Stimulated activated CD8-positive, alpha-beta memory T cell treated with anti-CD3 and anti-CD28 coated beads, Interleukin-15, amount 100 ng/mL, for 24 hours (primary cell): ENCODE measurements around the gene OVOL3.
"Not testable (repeated sequence)": the region's sequence is repeated elsewhere in the genome, so short reads cannot be mapped to it uniquely, and the experiment has no call there.

Experiments used
- DNase-seq: peaks from one replicate; pipeline ENCODE4 v3.0.0-alpha.2; 2020; ENCODE audit warnings: low read depth

OVOL3 gene

GRCh38 chr19:36110487-36111199 is at the start of gene OVOL3:
TSS of gene OVOL3 (plus strand) at chr19:36111143. CDS start at chr19:36111203, 60 bp downstream.
- no peak for DNase-seq

DNA sequence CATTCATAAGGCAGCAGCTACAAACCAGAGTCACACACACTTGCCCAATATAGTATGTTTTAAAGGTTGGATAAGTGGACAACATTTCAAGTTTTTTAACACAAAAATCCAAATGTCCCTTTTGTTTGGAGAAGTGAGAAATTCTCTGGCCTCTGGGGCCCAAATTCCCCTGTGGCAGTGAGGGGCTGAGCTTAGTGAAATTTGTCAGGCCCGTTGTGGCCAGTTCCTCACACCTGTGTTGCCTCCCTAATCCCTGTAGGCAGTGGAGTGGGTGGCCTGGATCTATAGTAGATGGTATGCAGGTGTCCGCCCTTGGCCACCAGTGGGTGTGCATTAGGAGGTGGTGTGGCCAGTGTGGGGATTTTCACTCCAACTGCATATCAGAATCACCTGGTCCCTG is 49.6 kb upstream of the OVOL3 start:
- DNase-seq = no peak

DNA sequence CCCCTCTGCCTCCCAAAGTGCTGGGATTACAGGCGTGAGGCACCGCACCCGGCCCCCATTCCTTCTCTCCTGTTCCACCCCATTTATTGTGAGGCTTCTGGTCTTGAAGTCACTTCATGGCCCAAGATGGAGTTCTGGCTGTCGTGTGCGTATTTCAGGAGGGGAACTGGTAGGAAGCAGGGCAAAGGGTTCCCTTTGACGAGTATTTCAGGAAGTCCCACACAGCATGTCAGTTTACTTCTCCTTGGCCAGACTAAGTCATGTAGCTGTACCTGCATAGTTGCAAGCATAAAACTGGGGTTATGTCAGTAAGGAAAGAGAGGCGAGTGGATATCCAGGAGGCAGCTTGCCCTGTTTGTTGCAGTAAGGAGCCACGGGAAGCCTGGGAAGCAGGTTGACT is 46.1 kb upstream of the OVOL3 start:
- DNase-seq = no peak

- no peak for DNase-seq
Measured at GRCh38 chr19:36067681-36068080, 43.3 kb upstream of the OVOL3 start.

DNA sequence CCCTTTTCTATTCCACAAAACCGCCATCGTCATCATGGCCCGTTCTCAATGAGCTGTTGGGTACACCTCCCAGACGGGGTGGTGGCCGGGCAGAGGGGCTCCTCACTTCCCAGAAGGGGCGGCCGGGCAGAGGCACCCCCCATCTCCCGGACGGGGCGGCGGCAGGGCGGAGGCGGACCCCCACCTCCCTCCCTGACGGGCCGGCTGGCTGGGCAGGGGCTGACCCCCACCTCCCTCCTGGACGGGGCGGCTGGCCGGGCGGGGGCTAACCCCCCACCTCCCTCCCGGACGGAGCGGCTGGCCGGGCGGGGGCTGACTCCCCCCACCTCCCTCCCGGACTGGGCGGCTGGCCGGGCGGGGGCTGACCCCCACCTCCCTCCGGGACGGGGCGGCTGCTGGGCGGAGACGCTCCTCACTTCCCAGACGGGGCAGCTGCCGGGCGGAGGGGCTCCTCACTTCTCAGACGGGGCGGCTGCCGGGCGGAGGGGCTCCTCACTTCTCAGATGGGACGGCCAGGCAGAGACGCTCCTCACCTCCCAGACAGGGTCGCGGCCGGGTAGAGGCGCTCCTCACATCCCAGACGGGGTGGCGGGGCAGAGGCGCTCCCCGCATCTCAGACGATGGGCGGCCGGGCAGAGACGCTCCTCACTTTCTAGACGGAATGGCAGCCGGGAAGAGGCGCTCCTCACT is 42.0 kb upstream of the OVOL3 start:
- DNase-seq = not testable (repeated sequence)

DNA sequence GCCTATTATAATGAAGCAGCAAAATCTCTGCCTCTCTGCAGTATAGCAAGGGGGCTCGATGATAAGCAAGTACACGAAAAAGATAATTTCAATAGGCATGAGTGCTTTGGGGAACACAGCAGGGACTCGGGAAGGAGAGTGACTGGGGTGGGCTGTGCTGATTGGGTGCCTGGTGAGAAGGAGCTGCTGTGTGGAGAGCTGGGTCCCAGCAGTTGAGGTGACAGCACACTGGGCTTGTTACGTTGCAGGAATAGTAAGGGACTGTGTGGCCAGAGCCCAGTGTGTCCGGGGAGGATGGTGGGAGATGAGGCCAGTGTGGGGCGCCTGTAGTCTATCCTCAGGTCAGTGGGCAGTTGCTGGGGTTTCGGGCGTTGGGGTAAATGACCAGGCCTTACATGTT is 38.9 kb upstream of the OVOL3 start:
- no peak for DNase-seq

GRCh38 chr19:36073121-36073876 is 37.6 kb upstream of the OVOL3 start:
- DNase-seq = no peak

DNA sequence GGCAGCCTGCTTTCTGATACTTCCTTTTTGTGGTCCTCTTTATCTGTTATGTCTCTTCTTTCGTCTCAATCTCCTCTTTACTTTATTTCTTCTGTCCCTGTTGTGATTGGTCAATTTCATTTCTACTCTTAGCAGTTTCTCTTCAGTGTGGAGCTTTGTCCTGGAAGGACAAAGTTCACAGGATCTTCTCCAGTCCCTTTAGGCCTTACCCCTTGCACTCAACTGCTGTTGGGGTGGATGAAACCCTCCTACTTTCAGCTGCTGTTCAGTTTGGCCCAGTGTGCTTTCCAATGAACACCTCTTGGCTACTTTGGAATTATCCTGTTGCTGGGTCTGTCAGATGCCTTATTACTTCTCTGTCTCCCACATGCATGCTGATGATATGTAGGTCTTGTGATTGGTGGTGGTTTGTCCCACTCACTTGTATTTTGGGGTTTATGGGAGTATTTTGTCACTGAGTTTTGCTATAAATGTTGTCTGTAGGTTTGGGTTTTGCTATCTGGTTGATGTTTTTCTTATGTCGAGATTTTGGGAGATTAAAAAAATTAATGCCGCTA is 31.5 kb upstream of the OVOL3 start:
- DNase-seq = no peak

DNA sequence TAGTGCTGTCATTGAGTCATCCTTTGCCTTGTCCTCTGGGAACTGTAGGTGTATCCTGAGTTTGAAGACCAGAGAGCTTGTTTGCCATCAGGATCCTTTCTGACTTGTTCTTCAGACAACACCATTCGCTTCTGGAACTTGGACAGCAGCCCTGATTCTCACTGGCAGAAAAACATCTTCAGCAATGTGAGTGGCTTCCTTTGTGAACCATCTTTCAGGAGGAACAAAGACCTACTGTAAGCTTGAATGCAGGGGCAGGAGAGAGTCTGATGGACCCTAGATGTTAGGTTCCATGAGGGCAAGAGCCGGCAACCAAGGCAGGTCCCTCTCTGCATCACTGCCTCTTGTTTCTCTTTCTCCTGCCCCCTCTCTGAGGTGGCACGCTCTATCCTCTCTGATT is 29.6 kb upstream of the OVOL3 start:
- no peak for DNase-seq

DNA sequence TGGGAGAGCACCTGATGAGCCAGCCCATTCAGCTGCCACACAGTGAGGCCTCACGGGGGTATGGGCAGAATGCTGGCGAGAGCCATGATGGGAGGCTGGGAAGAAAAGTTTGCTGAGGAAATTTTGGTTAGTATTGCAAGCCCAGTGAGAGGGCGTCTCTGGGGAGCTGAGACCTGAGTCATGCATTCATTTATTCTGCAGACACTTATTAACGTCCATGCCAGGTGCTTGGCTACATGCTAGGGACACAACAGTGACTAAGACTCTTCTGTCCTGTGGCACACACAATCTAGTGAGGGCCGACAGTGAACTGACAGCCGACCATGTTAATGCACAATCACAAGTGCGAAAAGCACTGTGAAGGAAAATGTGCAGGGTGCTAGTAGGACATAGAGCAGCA is 29.0 kb upstream of the OVOL3 start:
- no peak for DNase-seq

- no peak for DNase-seq
Measured at GRCh38 chr19:36082916-36083315, 28.0 kb upstream of the OVOL3 start.

DNA sequence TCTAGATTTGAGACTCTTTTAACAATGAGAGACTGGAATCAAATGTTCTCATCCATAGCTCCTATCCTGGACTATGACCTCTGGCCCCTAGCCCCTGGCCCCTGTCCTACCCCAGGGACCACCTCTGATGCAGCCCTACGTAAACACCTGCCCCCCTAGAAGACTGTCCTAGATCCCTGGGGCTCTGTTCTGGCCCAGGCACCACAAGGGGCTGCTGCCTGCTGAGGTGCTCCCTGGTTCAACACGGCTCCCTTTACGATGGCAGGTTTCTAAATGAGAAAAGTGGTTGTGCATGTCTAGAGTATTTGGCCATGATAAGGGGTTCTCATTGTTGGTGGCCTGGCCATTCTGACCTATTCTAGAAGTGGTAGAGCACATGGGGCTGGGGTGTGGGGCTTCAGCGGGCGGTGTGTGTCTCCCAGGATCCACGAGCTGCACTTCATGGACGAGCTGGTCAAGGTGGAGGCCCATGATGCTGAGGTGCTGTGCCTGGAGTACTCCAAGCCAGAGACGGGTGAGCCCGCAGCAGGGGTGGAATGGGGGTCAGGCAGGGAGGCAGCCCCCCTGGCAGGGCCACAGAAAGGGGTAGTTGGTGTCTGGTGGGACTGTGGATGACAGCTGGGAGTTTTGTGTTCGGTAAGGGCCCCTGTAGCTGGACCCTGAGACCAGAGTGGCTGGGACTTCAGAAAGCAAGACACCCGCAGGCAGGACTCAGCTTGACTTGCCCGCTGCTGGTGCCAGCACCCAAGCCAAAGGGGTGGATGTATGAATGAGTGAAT is 26.5 kb upstream of the OVOL3 start:
- DNase-seq = no peak

DNA sequence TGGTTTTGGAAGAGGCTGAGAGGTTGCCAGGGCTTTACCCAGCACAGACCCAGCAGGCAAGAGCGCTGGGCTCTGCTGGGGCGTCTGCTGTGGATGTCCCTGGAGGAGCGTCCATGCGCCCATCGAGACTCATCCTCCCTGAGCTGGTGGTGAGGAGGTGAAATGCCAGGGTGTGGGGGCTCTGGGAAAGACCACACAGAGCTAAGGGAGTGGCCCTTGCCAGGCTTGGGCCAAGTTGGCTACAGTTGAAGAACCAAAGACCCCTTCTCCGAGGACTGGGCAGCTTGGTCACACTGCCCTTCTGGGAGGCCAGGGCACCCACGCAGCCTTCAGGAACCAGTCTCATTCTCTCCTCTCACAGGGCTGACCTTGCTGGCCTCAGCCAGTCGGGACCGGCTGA is 24.6 kb upstream of the OVOL3 start:
- no peak for DNase-seq

- DNase-seq = no peak
Measured at GRCh38 chr19:36089847-36090246, 21.1 kb upstream of the OVOL3 start.

DNA sequence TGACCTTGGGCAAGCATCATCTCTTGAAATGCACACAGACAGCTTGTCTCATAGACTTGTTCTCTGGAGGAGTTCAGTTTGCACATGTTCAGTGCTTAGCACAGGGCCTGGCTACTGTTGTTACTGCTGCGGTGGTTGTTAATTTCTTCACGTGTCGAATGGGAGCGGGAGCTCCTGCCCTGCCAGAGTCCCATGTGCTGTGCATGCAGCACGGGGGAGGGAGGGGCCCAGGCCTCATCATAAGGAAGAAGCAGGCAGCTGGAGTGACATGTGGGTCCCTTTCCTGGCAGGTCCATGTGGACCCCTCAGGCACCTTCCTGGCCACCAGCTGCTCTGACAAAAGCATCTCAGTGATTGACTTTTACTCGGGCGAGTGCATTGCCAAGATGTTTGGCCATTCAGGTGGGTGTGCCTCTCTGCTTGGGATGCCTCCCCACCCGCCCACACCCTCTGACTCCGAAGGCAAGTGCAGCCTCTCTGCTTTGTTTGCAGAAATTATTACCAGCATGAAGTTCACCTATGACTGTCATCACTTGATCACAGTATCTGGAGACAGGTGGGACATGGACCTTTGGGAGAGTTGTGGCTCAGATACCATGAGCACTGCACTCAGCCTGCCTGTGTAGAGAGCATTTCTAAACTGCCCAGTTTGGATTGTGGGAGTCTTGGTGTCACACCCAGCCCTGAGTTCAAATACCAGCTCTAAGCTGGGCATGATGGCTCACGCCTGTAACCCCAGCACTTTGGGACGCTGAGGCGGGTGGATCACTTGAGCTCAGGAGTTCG is 19.8 kb upstream of the OVOL3 start:
- no peak for DNase-seq

DNA sequence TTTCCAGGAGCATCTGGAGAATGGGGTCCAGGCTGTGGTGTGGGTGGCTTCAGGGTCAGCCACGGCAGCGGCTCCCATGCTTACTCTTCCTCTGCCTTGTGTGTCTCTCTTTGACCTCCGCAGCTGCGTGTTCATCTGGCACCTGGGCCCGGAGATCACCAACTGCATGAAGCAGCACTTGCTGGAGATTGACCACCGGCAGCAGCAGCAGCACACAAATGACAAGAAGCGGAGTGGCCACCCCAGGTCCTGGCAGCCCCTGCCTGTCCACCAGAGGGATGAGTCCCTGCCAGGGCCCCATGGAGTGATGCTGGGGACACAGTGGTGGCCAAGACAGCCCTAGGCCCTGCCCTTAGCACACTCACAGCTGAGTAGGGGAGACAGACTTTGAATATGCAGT is 18.4 kb upstream of the OVOL3 start:
- DNase-seq = no peak

- no peak for DNase-seq
Measured at GRCh38 chr19:36093146-36093662, 17.7 kb upstream of the OVOL3 start.

DNA sequence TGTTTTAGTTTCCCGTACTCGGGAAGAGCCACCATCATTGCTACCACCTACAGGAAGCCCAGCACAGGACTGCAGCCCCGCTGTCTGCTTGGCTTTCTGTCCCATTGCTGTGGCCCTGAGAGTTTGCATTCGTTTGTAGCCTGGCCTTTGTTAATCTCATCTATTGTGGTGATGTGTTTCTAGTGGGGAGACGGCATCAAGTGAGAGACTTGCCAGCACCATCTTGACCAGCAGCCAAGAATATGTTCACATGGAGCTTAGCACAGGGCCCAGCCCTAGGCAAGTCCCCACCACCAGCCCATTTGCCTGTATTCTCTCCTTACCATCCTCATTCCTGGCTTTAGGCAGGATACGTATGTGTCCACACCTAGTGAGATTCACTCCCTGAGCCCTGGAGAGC is 17.3 kb upstream of the OVOL3 start:
- no peak for DNase-seq

DNA sequence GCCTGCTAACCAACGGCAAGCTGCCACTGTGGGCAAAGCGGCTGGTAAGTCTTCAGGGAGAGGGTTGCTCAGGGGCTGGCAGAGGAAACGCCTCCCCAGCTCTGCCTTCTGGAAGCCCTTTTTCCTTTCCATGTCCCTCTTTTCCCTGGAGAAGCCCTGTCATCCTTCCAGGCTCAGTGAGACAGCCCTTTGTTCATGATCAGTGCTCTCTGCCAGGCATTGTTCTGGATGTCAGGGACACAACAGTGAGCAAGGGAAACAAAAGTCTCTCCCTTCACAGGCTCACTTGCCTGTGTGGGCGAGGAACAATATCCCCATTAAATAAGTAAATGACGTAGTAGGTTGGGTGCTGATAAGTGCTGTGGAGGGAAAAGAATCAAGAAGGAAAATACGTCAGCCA is 13.9 kb upstream of the OVOL3 start:
- DNase-seq = no peak

DNA sequence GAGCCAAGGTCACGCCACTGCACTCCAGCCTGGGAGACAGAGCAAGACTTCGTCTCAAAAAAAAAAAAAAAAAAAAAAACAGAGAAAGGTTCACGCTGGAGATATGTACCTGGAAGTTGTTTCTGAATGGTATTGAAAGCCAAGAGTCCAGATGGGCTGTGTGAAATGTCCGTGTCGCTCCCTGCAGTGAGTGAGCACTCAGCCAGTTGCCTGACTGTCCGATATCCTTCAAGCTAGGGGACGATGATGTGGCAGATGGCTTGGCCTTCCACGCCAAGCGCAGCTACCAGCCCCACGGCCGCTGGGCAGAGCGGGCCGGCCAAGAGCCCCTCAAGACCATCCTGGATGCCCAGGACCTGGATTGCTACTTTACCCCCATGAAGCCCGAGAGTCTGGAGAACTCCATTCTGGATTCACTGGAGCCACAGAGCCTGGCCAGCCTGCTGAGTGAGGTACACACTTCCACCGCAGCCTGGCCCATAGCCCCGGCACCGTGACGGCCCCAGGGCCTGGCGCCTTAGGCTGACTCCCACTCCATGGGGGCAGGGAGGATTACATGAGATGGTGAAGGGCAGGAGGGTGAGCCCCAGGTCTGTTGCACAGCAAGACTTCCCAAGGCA is 11.7 kb upstream of the OVOL3 start:
- no peak for DNase-seq

- DNase-seq = no peak
Measured at GRCh38 chr19:36100476-36100875, 10.5 kb upstream of the OVOL3 start.
